H1 (cell line): Measurements from ENCODE around the gene ID2. TPM values are rescaled to one million over a fixed set of nuclear protein-coding genes. Genes with fewer than 3 reads are reported as not detected.

Source experiments
- ASH2L ChIP-seq: fragments of 200-600, 300-600 bp; sonication (generic); IDR thresholded peaks from one replicate; pipeline ENCODE4 v1.7.1; 2017; ENCODE audit warnings: low read length
- CBX5 ChIP-seq: fragments of 300-800, 300-1000 bp; sonication (generic); IDR thresholded peaks from 2 replicates; pipeline ENCODE4 v1.7.1; 2016; ENCODE audit warnings: antibody characterized with exemption, low read length, low read depth
- CHD7 ChIP-seq: fragments of 300-600 bp; sonication (generic); IDR thresholded peaks from 2 replicates; pipeline ENCODE4 v1.7.1; 2012; ENCODE audit warnings: low read length, moderate library complexity, mild to moderate bottlenecking, inconsistent platforms; ENCODE audit not compliant: insufficient replicate concordance
- RBBP5 ChIP-seq: IDR thresholded peaks from 2 replicates; pipeline ENCODE4 v1.7.1; 2012; ENCODE audit warnings: low read depth, mild to moderate bottlenecking, inconsistent platforms, low read length, moderate library complexity, borderline replicate concordance
- RFX5 ChIP-seq: IDR thresholded peaks from 2 replicates; pipeline ENCODE4 v1.6.1; 2011; ENCODE audit warnings: low read depth, low read length, improper control_type of control experiment, borderline replicate concordance
- RXRA ChIP-seq: IDR thresholded peaks from 2 replicates; pipeline ENCODE4 v1.6.1; 2011; ENCODE audit warnings: low read depth, mild to moderate bottlenecking, low read length, moderate library complexity; ENCODE audit not compliant: insufficient read depth
- SIX5 ChIP-seq: IDR thresholded peaks from 2 replicates; pipeline ENCODE4 v1.6.1; 2011; ENCODE audit warnings: mild to moderate bottlenecking, low read depth, low read length
- SP2 ChIP-seq: IDR thresholded peaks from 2 replicates; pipeline ENCODE4 v1.6.1; 2012; ENCODE audit warnings: mild to moderate bottlenecking, low read length, inconsistent platforms
- TAF1 ChIP-seq: IDR thresholded peaks from 2 replicates; pipeline ENCODE4 v1.6.1; 2011; ENCODE audit warnings: mild to moderate bottlenecking, low read depth, low read length
- YY1 ChIP-seq: IDR thresholded peaks from 2 replicates; pipeline ENCODE4 v1.6.1; 2011; ENCODE audit warnings: low read depth, mild to moderate bottlenecking, low read length
- polyA plus RNA-seq, 7 experiments: library from polyadenylated mRNA; depleted of rRNA in 3 of 7; stranded (reverse) in 5 of 7; unstranded in 2 of 7; fragments of >200 nt in 5 of 7; fragments of 200-250 nt in 2 of 7; gene quantifications; 1 replicate in 5 of 7; 2 replicates in 1 of 7; 4 replicates in 1 of 7; pipeline versions ENCODE4 v1.2.1 to v1.2.3, GENCODE V29; 2011 to 2013; ENCODE audit warnings: missing spikeins in 2 of 7, mixed read lengths in 2 of 7
- total RNA-seq: library from RNA; stranded (reverse); fragmentation: NEBNext Ultra II Directional; extraction: Animal tissue kit (Norgen Biotek cat#: 25700); gene quantifications from 2 replicates; pipeline ENCODE4 v1.2.1, GENCODE V29; 2021

ID2 gene
- total and polyA plus RNA-seq, 2 of the 8 experiments (the other 6 are each of a cell fraction or from before 2014, with no cell fraction given): 36.7 to 214 TPM

DNA sequence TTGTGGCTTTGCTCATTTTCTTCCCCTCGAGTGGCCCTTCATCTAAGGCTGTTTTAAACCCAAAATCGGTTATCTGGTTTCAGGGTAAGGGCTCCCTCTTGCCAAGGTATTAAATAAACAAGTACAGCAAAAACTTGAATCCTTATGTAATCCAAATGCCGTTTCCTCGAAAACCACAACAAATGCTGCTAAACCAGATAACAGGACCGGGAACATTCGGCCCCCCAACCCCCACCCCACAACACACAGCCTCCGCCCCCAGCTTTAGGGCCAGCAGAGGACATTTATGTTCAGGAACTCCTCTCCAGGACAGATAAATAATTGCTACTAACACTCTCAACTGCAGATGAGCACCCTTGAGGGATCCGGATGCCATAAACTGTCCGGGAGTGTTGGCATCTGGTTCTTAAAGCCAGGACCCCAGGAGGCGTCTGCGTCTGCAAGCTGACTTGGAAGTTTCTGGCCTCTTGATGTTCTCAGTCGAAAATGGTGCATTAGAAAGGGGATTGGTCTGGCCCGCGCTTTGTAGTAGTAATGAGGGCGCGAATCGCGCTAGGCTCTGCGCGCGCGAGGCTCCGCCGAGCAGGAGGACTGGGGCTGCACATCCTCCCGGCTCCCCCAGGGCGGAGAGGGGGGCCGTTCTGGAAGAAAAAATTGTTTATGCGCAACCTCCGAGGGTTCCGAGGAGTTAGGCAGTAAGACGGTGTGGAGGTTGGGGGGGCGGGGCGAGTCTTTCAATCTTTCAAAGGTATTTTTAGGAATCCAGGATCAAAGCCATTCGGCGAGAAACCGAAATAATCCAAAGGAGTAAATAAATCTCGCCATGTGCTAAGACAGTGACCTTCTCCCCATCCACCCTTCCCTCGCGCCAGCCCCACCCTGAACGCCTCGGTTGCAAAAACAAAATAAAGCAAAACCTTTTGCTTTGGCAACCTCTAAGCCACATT is 3.9 kb upstream of the ID2 start (continued):
- TF ChIP-seq CHD7 (no peak), RXRA (no peak), ASH2L (no peak), RBBP5 (peak; percentile 72; the same call in 1 of the 2 replicates), RFX5 (no peak), TAF1 (peak; percentile 65; the same call in 1 of the 2 replicates), YY1 (no peak), SP2 (no peak), CBX5 (no peak), SIX5 (no peak)
